Calu3 (cell line): ENCODE measurements around the gene IGFL4. TPM values are rescaled to one million over a fixed set of nuclear protein-coding genes. Genes with fewer than 3 reads are reported as not detected.

ENCODE experiments used
- BruUV-seq: library from RNA; stranded (reverse); fragments of 400-500 nt; replicated peaks from 2 replicates; lab custom pipeline; 2021; lab: Mats Ljungman, UMichigan
- CTCF ChIA-PET: fragments of 300-600 bp; sonication (Branson Sonifier 250); formaldehyde crosslinking; loops from one replicate; lab custom pipeline; 2022; ENCODE audit warnings: antibody characterized with exemption; lab: Charles Lee
- DNase-seq: peaks from one replicate; pipeline ENCODE4 v3.0.0; 2022
- H3K27ac Mint-ChIP-seq: one replicate; pipeline ENCODE4 v1.8.0; 2022; ENCODE audit warnings: mixed read lengths; ENCODE audit not compliant: unreplicated experiment
- H3K27me3 Mint-ChIP-seq: one replicate; pipeline ENCODE4 v1.8.0; 2022; ENCODE audit warnings: mixed read lengths; ENCODE audit not compliant: unreplicated experiment
- H3K36me3 Mint-ChIP-seq: one replicate; pipeline ENCODE4 v1.8.0; 2022; ENCODE audit warnings: mild to moderate bottlenecking, moderate library complexity, mixed read lengths; ENCODE audit not compliant: insufficient read depth, unreplicated experiment
- H3K4me1 Mint-ChIP-seq: one replicate; pipeline ENCODE4 v1.8.0; 2022; ENCODE audit warnings: mild to moderate bottlenecking, low read depth, mixed read lengths; ENCODE audit not compliant: unreplicated experiment
- H3K4me3 Mint-ChIP-seq: one replicate; pipeline ENCODE4 v1.8.0; 2022; ENCODE audit warnings: mild to moderate bottlenecking, low read depth, moderate library complexity, mixed read lengths; ENCODE audit not compliant: unreplicated experiment
- H3K9me3 Mint-ChIP-seq: one replicate; pipeline ENCODE4 v1.8.0; 2022; ENCODE audit warnings: low read depth, mixed read lengths; ENCODE audit not compliant: unreplicated experiment
- intact Hi-C: fragments of 100-400 bp; cut with micrococcal nuclease; formaldehyde crosslinking; loops from one replicate; pipeline ENCODE4 v1.10.0; 2022; ENCODE audit not compliant: unreplicated experiment
- total RNA-seq: library from RNA; stranded (reverse); gene quantifications from 2 replicates; pipeline ENCODE4 v1.2.3, GENCODE V29; 2022
- TF ChIP-seq, protein P1 (sequence below): fragments of 200-600 bp; IDR thresholded peaks from one replicate; pipeline ENCODE4 v1.8.0; 2022; ENCODE audit warnings: antibody characterized with exemption; ENCODE audit not compliant: unreplicated experiment

IGFL4 gene
- total RNA-seq, 1 experiment from 2014 or later, result not detected

DNA sequence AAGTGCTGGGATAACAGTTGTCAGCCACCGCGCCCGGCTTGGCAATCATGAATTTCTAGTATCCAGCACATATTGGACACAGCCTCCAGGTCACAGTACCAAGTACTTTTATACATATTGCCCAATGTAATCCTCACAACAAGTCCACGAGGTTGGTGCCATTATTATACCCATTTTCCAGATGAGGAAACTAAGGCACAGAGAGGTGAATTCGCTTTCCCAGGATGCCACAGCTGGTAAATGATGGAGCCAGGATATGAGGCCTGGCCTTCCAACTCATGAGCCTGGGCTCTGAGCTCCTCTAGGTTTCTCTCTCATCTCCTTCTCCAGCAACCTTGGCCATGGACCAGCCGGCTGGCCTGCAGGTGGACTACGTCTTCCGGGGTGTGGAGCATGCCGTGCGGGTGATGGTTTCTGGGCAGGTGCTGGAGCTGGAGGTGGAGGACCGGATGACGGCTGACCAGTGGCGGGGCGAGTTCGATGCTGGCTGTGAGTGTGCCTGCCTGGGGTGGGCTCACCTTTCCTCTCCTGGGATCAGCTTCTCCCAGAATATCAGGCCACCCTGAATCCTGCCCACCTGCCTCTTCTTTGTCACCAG is 38.0 kb downstream of the IGFL4 start:
- intact Hi-C loops, result no loop called here
- no peak for DNase-seq
- no peak overlapping the region for H3K27ac Mint-ChIP-seq
- BruUV-seq, result no TSS peak
- CTCF ChIA-PET, result no interaction called here
- no peaks in the 10 kb centered on the region for H3K9me3 Mint-ChIP-seq
- H3K4me3 Mint-ChIP-seq, result no peak overlapping the region
- no peaks in the 10 kb centered on the region for H3K27me3 Mint-ChIP-seq
- TF ChIP-seq, protein P1, sequence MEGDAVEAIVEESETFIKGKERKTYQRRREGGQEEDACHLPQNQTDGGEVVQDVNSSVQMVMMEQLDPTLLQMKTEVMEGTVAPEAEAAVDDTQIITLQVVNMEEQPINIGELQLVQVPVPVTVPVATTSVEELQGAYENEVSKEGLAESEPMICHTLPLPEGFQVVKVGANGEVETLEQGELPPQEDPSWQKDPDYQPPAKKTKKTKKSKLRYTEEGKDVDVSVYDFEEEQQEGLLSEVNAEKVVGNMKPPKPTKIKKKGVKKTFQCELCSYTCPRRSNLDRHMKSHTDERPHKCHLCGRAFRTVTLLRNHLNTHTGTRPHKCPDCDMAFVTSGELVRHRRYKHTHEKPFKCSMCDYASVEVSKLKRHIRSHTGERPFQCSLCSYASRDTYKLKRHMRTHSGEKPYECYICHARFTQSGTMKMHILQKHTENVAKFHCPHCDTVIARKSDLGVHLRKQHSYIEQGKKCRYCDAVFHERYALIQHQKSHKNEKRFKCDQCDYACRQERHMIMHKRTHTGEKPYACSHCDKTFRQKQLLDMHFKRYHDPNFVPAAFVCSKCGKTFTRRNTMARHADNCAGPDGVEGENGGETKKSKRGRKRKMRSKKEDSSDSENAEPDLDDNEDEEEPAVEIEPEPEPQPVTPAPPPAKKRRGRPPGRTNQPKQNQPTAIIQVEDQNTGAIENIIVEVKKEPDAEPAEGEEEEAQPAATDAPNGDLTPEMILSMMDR, result no peak
- peaks cover 10% of the 10 kb centered on the region for H3K36me3 Mint-ChIP-seq
- H3K4me1 Mint-ChIP-seq, result peaks cover 10% of the 10 kb centered on the region

DNA sequence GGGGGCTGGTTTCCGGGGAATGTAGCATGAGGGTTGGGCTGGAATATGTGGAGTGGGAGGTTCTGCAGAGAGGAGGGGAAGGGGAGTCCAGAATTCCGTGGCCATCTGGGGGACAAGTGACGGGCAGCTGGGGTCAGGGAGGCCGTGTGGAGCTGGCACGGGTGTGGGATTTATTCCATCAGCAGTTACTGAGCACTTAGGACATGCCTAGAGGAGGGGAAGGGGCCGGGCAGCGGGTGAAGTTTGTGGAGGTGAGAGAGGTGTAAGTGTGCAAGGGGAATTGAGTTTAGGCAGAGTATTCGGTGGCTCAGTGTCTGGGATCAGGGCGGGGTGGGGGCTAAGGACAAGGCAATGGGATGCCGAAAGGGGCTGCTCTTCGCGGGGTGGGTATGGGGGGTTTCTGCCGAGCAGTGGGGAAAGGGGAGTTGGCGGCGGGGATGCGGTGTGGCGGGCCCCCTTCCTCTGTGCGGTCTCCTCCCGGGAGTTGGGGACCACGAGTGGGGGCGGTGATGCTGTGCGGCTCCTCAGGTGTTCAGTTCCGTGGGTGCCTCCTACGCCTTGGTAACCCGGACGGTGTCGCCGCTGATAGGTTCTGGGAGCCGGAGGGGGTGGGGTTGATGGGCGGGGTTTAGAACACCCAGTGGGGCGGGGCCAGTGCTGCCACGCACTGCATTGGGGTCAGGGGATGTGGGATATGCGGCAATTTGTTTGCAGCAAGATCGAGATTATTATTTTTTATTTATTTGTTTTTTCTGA is 40.1 kb downstream of the IGFL4 start:
- H3K4me1 Mint-ChIP-seq, result peaks cover 10% of the 10 kb centered on the region
- intact Hi-C loops, result no loop called here
- H3K4me3 Mint-ChIP-seq, result no peak overlapping the region
- H3K27ac Mint-ChIP-seq, result no peak overlapping the region
- no peaks in the 10 kb centered on the region for H3K27me3 Mint-ChIP-seq
- CTCF ChIA-PET, result interaction anchor here (0.6 kb wide), 1 partner anchor 268 kb away, joined by 3 read pairs; no protein-coding TSS in a partner anchor
- no peaks in the 10 kb centered on the region for H3K9me3 Mint-ChIP-seq
- no peaks in the 10 kb centered on the region for H3K36me3 Mint-ChIP-seq
- no TSS peak for BruUV-seq
- TF ChIP-seq, protein P1, result no peak
- DNase-seq, result no peak

DNA sequence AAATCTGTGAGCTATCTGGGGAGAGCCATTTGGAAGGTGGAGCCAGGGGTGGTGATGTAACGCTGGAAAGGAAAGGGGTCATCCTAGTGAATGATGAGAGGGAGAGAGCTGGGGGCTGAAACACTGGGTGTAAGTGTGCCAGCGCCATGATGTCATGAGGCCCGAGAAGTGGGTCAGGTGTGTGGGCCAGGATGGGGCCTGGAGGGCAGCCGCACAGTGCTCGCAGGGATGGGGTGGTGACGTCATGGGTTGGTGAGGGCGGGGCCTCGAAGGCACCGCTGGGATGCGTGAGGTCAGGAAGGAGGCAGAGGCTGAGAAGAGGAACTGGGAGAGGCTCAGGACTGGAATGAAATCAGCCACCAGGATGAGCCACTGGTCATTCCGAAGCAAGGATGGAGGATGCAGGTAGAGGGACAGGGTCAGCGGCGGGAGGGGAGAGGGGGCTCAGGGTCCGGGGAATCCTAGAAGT is 41.1 kb downstream of the IGFL4 start:
- DNase-seq, result no peak
- intact Hi-C loops, result no loop called here
- Mint-ChIP-seq H3K27ac (no peak overlapping the region), H3K4me1 (peaks cover 10% of the 10 kb centered on the region), H3K36me3 (no peaks in the 10 kb centered on the region), H3K27me3 (no peaks in the 10 kb centered on the region), H3K9me3 (no peaks in the 10 kb centered on the region), H3K4me3 (no peak overlapping the region)
- no TSS peak for BruUV-seq
- CTCF ChIA-PET, result interaction anchor here (0.6 kb wide), 1 partner anchor 219 kb away, joined by 4 read pairs; no protein-coding TSS in a partner anchor
- TF ChIP-seq, protein P1, result no peak

DNA sequence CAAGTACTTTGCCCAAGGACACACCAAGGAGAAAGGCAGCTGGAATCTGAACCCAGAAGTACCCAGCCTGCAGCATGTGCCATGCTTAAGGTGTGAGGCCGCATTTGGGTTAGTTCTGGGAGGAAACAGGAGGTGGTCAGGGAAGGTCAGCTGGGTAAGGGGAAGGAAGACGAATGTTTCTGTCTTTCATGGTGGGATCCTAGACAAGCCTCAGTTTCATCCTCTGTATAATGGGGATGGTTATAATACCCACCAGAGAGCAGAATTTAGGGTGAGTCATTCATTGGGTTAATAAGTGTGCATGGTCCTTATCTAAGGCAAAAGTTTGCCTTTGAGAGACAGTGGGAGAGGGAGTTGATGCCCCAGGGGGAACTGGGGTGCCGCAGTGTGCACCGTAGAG is 42.0 kb downstream of the IGFL4 start:
- Mint-ChIP-seq H3K36me3 (no peaks in the 10 kb centered on the region), H3K4me3 (no peak overlapping the region), H3K27ac (no peak overlapping the region), H3K27me3 (no peaks in the 10 kb centered on the region), H3K4me1 (peaks cover 10% of the 10 kb centered on the region), H3K9me3 (no peaks in the 10 kb centered on the region)
- intact Hi-C loops, result no loop called here
- CTCF ChIA-PET, result no interaction called here
- DNase-seq, result no peak
- BruUV-seq, result no TSS peak
- TF ChIP-seq, protein P1, result no peak
